H1 (cell line): Measurements from ENCODE around the gene OBSCN. TPM values are rescaled to one million over a fixed set of nuclear protein-coding genes. Genes with fewer than 3 reads are reported as not detected.

Experiments used
- CTCF ChIA-PET: fragments of 300-600 bp; sonication (Branson Sonifier 250); formaldehyde crosslinking; loops from one replicate; lab custom pipeline; 2021; ENCODE audit not compliant: partially characterized antibody; lab: Charles Lee
- POLR2A ChIA-PET: fragments of 300-600 bp; sonication (Branson Sonifier 250); formaldehyde crosslinking; loops from one replicate; lab custom pipeline; 2021; ENCODE audit warnings: inconsistent platforms; ENCODE audit not compliant: partially characterized antibody; lab: Charles Lee
- DNase-seq, 2 experiments: peaks; one replicate each; pipeline versions ENCODE4 v3.0.0 to v3.0.0-alpha.2; 2010 to 2022; ENCODE audit warnings: low spot score in 2 of 2, low read depth in 1 of 2, mixed read lengths in 1 of 2
- FAIRE-seq: peaks from 2 replicates; lab custom pipeline; 2011; peaks lifted over from hg19 to GRCh38; lab: Jason Lieb, UNC
- H2AFZ ChIP-seq: 2 replicates; pipeline ENCODE4 v1.8.1; 2012; ENCODE audit warnings: low read length, inconsistent platforms
- H2AK5ac ChIP-seq: 2 replicates; pipeline ENCODE4 v1.6.1; 2013; ENCODE audit warnings: low read depth, low read length
- H2BK120ac ChIP-seq: replicated peaks from 2 replicates; pipeline ENCODE3; 2013; ENCODE audit warnings: low read depth, low read length, inconsistent platforms
- H2BK12ac ChIP-seq: 2 replicates; pipeline ENCODE4 v1.6.1; 2013; ENCODE audit warnings: low read depth, low read length
- H2BK15ac ChIP-seq: 2 replicates; pipeline ENCODE4 v1.6.1; 2013; ENCODE audit warnings: low read length
- H2BK20ac ChIP-seq: 2 replicates; pipeline ENCODE4 v1.6.1; 2013; ENCODE audit warnings: low read length
- H2BK5ac ChIP-seq: 2 replicates; pipeline ENCODE4 v1.6.1; 2013; ENCODE audit warnings: low read depth, low read length
- H3K14ac ChIP-seq: 2 replicates; pipeline ENCODE4 v1.6.1; 2013; ENCODE audit warnings: inconsistent platforms; ENCODE audit not compliant: insufficient read length
- H3K18ac ChIP-seq: 2 replicates; pipeline ENCODE4 v1.6.1; 2013; ENCODE audit warnings: low read length; ENCODE audit errors: extremely low read depth
- H3K23ac ChIP-seq: 2 replicates; pipeline ENCODE4 v1.6.1; 2013; ENCODE audit warnings: inconsistent platforms; ENCODE audit not compliant: insufficient read length
- H3K23me2 ChIP-seq: 2 replicates; pipeline ENCODE4 v1.6.1; 2013; ENCODE audit warnings: low read depth, low read length
- H3K27ac ChIP-seq: 2 replicates; pipeline ENCODE4 v1.6.1; 2011; ENCODE audit warnings: low read depth, low read length, inconsistent platforms
- H3K27me3 ChIP-seq, 4 experiments: replicated peaks in 1 of 4; 1 replicate in 1 of 4; 2 replicates in 3 of 4; pipeline versions ENCODE4 v1.6.1 to v1.8.1; 2011 to 2013; ENCODE audit warnings: low read length in 3 of 4, mild to moderate bottlenecking in 3 of 4, inconsistent platforms in 2 of 4, mixed read lengths in 2 of 4, moderate library complexity in 1 of 4; ENCODE audit not compliant: control insufficient read depth in 3 of 4, insufficient read depth in 3 of 4; ENCODE audit errors: extremely low read depth in 1 of 4
- H3K36me3 ChIP-seq, 4 experiments: 2 replicates each; pipeline versions ENCODE4 v1.6.1 to v1.8.1; 2011 to 2013; ENCODE audit warnings: mild to moderate bottlenecking in 4 of 4, low read length in 3 of 4, moderate library complexity in 2 of 4, control low read depth in 1 of 4, inconsistent platforms in 1 of 4; ENCODE audit not compliant: insufficient read depth in 4 of 4, control insufficient read depth in 2 of 4
- H3K4ac ChIP-seq: replicated peaks from 2 replicates; pipeline ENCODE3; 2013; ENCODE audit warnings: low read length, low read depth, mixed read lengths, inconsistent platforms; ENCODE audit not compliant: insufficient read length
- H3K4me1 ChIP-seq, 4 experiments: replicated peaks in 1 of 4; 1 replicate in 1 of 4; 2 replicates in 3 of 4; pipeline versions ENCODE4 v1.6.1 to v1.8.1; 2011 to 2013; ENCODE audit warnings: low read length in 3 of 4, inconsistent platforms in 2 of 4, mixed read lengths in 1 of 4; ENCODE audit not compliant: insufficient read depth in 4 of 4, control insufficient read depth in 3 of 4
- H3K4me2 ChIP-seq, 2 experiments: 2 replicates each; pipeline versions ENCODE4 v1.6.1 to v1.8.1; 2011 to 2013; ENCODE audit warnings: low read depth in 2 of 2, low read length in 2 of 2, control low read depth in 1 of 2, inconsistent platforms in 1 of 2, mild to moderate bottlenecking in 1 of 2; ENCODE audit not compliant: insufficient read depth in 1 of 2
- H3K4me3 ChIP-seq, 4 experiments: fragments of 200-600, 300-600 bp in 1 of 4; sonication (generic), shearing (Covaris generic), sonication (Bioruptor Twin) in 1 of 4; 2 replicates each; pipeline versions ENCODE4 v1.5.1 to v1.8.1; 2011 to 2016; ENCODE audit warnings: low read length in 4 of 4, low read depth in 3 of 4, control low read depth in 2 of 4, inconsistent platforms in 2 of 4, mild to moderate bottlenecking in 2 of 4, mixed read lengths in 1 of 4, moderate library complexity in 1 of 4; ENCODE audit not compliant: insufficient read depth in 2 of 4; ENCODE audit errors: extremely low read depth in 1 of 4
- H3K56ac ChIP-seq: replicated peaks from 2 replicates; pipeline ENCODE3; 2013; ENCODE audit warnings: low read depth, mild to moderate bottlenecking, mixed read lengths, low read length, inconsistent platforms; ENCODE audit not compliant: insufficient read length
- H3K79me1 ChIP-seq: 2 replicates; pipeline ENCODE4 v1.6.1; 2013; ENCODE audit warnings: low read depth, low read length, control low read depth
- H3K79me2 ChIP-seq, 2 experiments: 2 replicates each; pipeline versions ENCODE4 v1.6.1 to v1.8.1; 2012 to 2013; ENCODE audit warnings: low read length in 2 of 2, mild to moderate bottlenecking in 2 of 2, inconsistent platforms in 1 of 2; ENCODE audit not compliant: insufficient read depth in 2 of 2, control insufficient read depth in 1 of 2
- H3K9ac ChIP-seq, 4 experiments: replicated peaks in 1 of 4; 1 replicate in 1 of 4; 2 replicates in 3 of 4; pipeline versions ENCODE4 v1.6.1 to v1.8.1; 2011 to 2013; ENCODE audit warnings: low read depth in 3 of 4, low read length in 3 of 4, control low read depth in 2 of 4, mild to moderate bottlenecking in 2 of 4, moderate library complexity in 2 of 4, inconsistent platforms in 1 of 4; ENCODE audit errors: extremely low read depth in 1 of 4
- H3K9me3 ChIP-seq, 2 experiments: 2 replicates each; pipeline versions ENCODE4 v1.6.1 to v1.8.1; 2012 to 2013; ENCODE audit warnings: mild to moderate bottlenecking in 2 of 2, moderate library complexity in 2 of 2, control low read depth in 1 of 2, inconsistent platforms in 1 of 2, low read depth in 1 of 2, low read length in 1 of 2, mixed read lengths in 1 of 2; ENCODE audit not compliant: insufficient read depth in 2 of 2
- H4K20me1 ChIP-seq, 2 experiments: replicated peaks in 1 of 2; 2 replicates each; pipeline versions ENCODE3 to v1.8.1; 2011 to 2013; ENCODE audit warnings: inconsistent platforms in 2 of 2, low read length in 2 of 2, mild to moderate bottlenecking in 1 of 2; ENCODE audit not compliant: insufficient read depth in 2 of 2, control insufficient read depth in 1 of 2
- H4K5ac ChIP-seq: 2 replicates; pipeline ENCODE4 v1.6.1; 2013; ENCODE audit warnings: low read length, low read depth, mixed read lengths, inconsistent platforms; ENCODE audit not compliant: insufficient read length
- H4K8ac ChIP-seq: 2 replicates; pipeline ENCODE4 v1.8.0; 2013; ENCODE audit warnings: mild to moderate bottlenecking, moderate library complexity, low read length, inconsistent platforms; ENCODE audit not compliant: insufficient read depth; ENCODE audit errors: extremely low read depth
- H4K91ac ChIP-seq: replicated peaks from 2 replicates; pipeline ENCODE3; 2013; ENCODE audit warnings: low read length, mixed read lengths, inconsistent platforms; ENCODE audit not compliant: insufficient read length
- BACH1 ChIP-seq: IDR thresholded peaks from 2 replicates; pipeline ENCODE4 v1.6.1; 2012; ENCODE audit warnings: low read length, improper control_type of control experiment
- BCL11A ChIP-seq, 2 experiments: IDR thresholded peaks; one replicate each; pipeline ENCODE4 v1.6.1; 2011; ENCODE audit warnings: low read depth in 2 of 2, low read length in 2 of 2, mild to moderate bottlenecking in 2 of 2
- CEBPB ChIP-seq: IDR thresholded peaks from 2 replicates; pipeline ENCODE4 v1.6.1; 2012; ENCODE audit warnings: low read depth, low read length
- RAD21 ChIP-seq, 2 experiments: IDR thresholded peaks in 1 of 2; conservative IDR thresholded peaks in 1 of 2; 2 replicates each; pipeline ENCODE4 v1.6.1; 2011; ENCODE audit warnings: low read depth in 2 of 2, low read length in 2 of 2, improper control_type of control experiment in 1 of 2, inconsistent platforms in 1 of 2, mild to moderate bottlenecking in 1 of 2, moderate library complexity in 1 of 2
- RFX5 ChIP-seq: IDR thresholded peaks from 2 replicates; pipeline ENCODE4 v1.6.1; 2011; ENCODE audit warnings: low read depth, low read length, improper control_type of control experiment, borderline replicate concordance
- SP1 ChIP-seq: IDR thresholded peaks from 2 replicates; pipeline ENCODE4 v1.6.1; 2011; ENCODE audit warnings: low read depth, low read length
- TAF1 ChIP-seq: IDR thresholded peaks from 2 replicates; pipeline ENCODE4 v1.6.1; 2011; ENCODE audit warnings: mild to moderate bottlenecking, low read depth, low read length
- TBP ChIP-seq: IDR thresholded peaks from 2 replicates; pipeline ENCODE4 v1.6.1; 2011; ENCODE audit warnings: low read depth, low read length, improper control_type of control experiment
- TCF12 ChIP-seq: IDR thresholded peaks from 2 replicates; pipeline ENCODE4 v1.6.1; 2011; ENCODE audit warnings: low read depth, mild to moderate bottlenecking, low read length
- ZNF274 ChIP-seq: IDR thresholded peaks from 2 replicates; pipeline ENCODE4 v1.7.0; 2012; ENCODE audit warnings: low read length, borderline replicate concordance; ENCODE audit errors: extremely low read depth
- WGBS, 2 experiments: shearing (Covaris generic) in 1 of 2; methylation state at CpG; one replicate each; pipeline versions ENCODE4 v1.1.6 to v1.1.7; 2013 to 2015; ENCODE audit warnings: low lambda C conversion rate in 2 of 2, mixed read lengths in 2 of 2, inconsistent platforms in 1 of 2, low coverage in 1 of 2, missing lambda C conversion rate in 1 of 2; ENCODE audit not compliant: insufficient replicate concordance in 2 of 2, insufficient coverage in 1 of 2, insufficient read length in 1 of 2; ENCODE audit errors: extremely low coverage in 1 of 2, missing lambda C conversion rate in 1 of 2; 5-methylcytosine and 5-hydroxymethylcytosine counted together
- polyA plus RNA-seq, 7 experiments: library from polyadenylated mRNA; depleted of rRNA in 3 of 7; stranded (reverse) in 5 of 7; unstranded in 2 of 7; fragments of >200 nt in 5 of 7; fragments of 200-250 nt in 2 of 7; gene quantifications; 1 replicate in 5 of 7; 2 replicates in 1 of 7; 4 replicates in 1 of 7; pipeline versions ENCODE4 v1.2.1 to v1.2.3, GENCODE V29; 2011 to 2013; ENCODE audit warnings: missing spikeins in 2 of 7, mixed read lengths in 2 of 7
- total RNA-seq: library from RNA; stranded (reverse); fragmentation: NEBNext Ultra II Directional; extraction: Animal tissue kit (Norgen Biotek cat#: 25700); gene quantifications from 2 replicates; pipeline ENCODE4 v1.2.1, GENCODE V29; 2021
- TF ChIP-seq, protein P1 (sequence below): IDR thresholded peaks from 2 replicates; pipeline ENCODE4 v1.6.1; 2012; ENCODE audit warnings: inconsistent platforms

The OBSCN gene
- total and polyA plus RNA-seq, 2 of the 8 experiments (the other 6 are each of a cell fraction or from before 2014, with no cell fraction given) = 7.5 to 28.4 TPM

DNA sequence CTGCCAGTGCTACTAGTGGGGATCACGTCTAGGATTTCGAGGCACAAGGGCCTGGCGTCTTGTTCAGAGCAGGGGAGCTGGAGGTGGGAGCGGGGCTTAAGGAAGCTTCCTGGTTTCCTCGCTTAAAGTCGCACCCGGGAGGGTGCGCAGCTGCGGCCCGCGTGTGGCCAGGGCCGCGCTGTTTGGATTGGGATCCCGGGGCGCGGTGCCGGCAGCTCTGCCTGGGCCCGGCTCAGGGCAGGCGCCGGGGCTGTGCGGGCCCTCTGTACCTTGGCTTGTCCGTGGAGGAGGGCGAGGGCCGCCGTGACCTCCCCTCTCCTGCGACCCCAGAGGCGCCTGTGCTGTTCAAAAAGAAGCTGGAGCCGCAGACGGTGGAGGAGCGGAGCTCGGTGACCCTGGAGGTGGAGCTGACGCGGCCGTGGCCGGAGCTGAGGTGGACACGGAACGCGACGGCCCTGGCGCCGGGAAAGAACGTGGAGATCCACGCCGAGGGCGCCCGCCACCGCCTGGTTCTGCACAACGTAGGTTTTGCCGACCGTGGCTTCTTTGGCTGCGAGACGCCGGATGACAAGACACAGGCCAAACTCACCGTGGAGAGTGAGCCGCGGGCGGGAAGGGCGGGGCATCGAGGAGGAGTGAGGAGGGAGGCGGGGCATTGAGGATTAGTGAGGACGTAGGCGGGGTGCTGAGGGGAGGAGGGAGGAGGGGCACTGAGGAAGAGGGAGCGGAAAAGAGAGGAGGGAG, 67.8 kb downstream of the OBSCN start:
- H3K18ac ChIP-seq = peak overlapping the region; percentile 93
- no peak overlapping the region for H2AK5ac ChIP-seq
- H2BK20ac ChIP-seq = no peak overlapping the region
- no peak overlapping the region for H3K56ac ChIP-seq
- peaks cover 0 to 7% (median 1%) of the 10 kb centered on the region in 4 experiments; a peak in 4 of 7 replicates for H3K4me1 ChIP-seq
- ChIA-PET POLR2A (interaction anchor here (0.8 to 1.4 kb wide), 6 partner anchors 10 to 182 kb away, joined by 3 to 7 read pairs (median 4); a partner anchor contains a TSS), CTCF (interaction anchor here (0.6 to 1.6 kb wide), 6 partner anchors 8 to 225 kb away, joined by 3 to 5 read pairs (median 4); no protein-coding TSS in a partner anchor)
- peak overlapping the region in 2 of 4 experiments; percentile 34 to 50; a peak in 3 of 7 replicates for H3K9ac ChIP-seq
- FAIRE-seq (no peak), DNase-seq (peak; percentile 73 to 91)
- H2BK5ac ChIP-seq = no peak overlapping the region
- H3K4ac ChIP-seq = no peak overlapping the region
- peaks cover 3 to 11% (median 7%) of the 10 kb centered on the region in 4 experiments; a peak in 4 of 8 replicates for H3K36me3 ChIP-seq
- H2BK15ac ChIP-seq = no peak overlapping the region
- WGBS, 2 experiments = 5% methylated on average over 17 of the region's 63 CpGs; no CpG with 5 or more reads in 1 of the 2 experiments
- H4K5ac ChIP-seq = no peak overlapping the region
- peaks cover 8 to 17% of the 10 kb centered on the region in 2 experiments for H4K20me1 ChIP-seq
- no peak overlapping the region for H4K91ac ChIP-seq
- 0 out of 2 replicates have a peak overlapping the region, but pooled peaks have one; percentile 47 for H2AFZ ChIP-seq
- no peak overlapping the region for H3K23ac ChIP-seq
- no peaks in the 10 kb centered on the region for H3K9me3 ChIP-seq
- no peak overlapping the region for H3K14ac ChIP-seq
- no peaks in the 10 kb centered on the region for H3K79me2 ChIP-seq
- H3K4me3 ChIP-seq = peak overlapping the region; percentile 39 to 71 (median 61)
- H3K23me2 ChIP-seq = peaks cover 7% of the 10 kb centered on the region; the same call in 1 of the 2 replicates
- no peak overlapping the region for H3K27ac ChIP-seq
- peaks cover 0 to 5% (median 3%) of the 10 kb centered on the region in 4 experiments; a peak in 2 of 7 replicates for H3K27me3 ChIP-seq
- peak overlapping the region; percentile 68 to 96 for H3K4me2 ChIP-seq
- no peaks in the 10 kb centered on the region for H3K79me1 ChIP-seq
- H2BK120ac ChIP-seq = no peak overlapping the region
- H2BK12ac ChIP-seq = no peak overlapping the region
- peak overlapping the region; percentile 45; the same call in 1 of the 2 replicates for H4K8ac ChIP-seq
- TF ChIP-seq BACH1 (peak; percentile 35; the same call in 1 of the 2 replicates), ZNF274 (no peak), RAD21 (IDR thresholded peaks at IDR 0.05 in 1 of 2, conservative IDR thresholded peaks at IDR 0.05 in 1 of 2; ENCODE audit: low read depth in 2 of 2, low read length in 2 of 2) (no peak), TCF12 (no peak), BCL11A (IDR thresholded peaks at IDR 0.05; ENCODE audit: low read depth in 2 of 2, low read length in 2 of 2) (no peak), TAF1 (no peak), SP1 (no peak), TBP (no peak), RFX5 (no peak), CEBPB (no peak)
- TF ChIP-seq, protein P1, sequence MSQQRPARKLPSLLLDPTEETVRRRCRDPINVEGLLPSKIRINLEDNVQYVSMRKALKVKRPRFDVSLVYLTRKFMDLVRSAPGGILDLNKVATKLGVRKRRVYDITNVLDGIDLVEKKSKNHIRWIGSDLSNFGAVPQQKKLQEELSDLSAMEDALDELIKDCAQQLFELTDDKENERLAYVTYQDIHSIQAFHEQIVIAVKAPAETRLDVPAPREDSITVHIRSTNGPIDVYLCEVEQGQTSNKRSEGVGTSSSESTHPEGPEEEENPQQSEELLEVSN = no peak; the same call in 1 of the 2 replicates
